Measurements from ENCODE around the gene RSPH3.

GRCh38 chr6:158938220-158938619, 61.8 kb downstream of the RSPH3 start:
- no peak for TF ChIP-seq POLR2A (IDR thresholded peaks at IDR 0.05)
- TF ChIP-seq CTCF (IDR thresholded peaks at IDR 0.05 in 4 of 5, conservative IDR thresholded peaks at IDR 0.05 in 1 of 5), result no peak

Measured in gastrocnemius medialis (tissue), 4 donors.